ENCODE results near the gene HSD17B7. TPM values are rescaled to one million over a fixed set of nuclear protein-coding genes. Genes with fewer than 3 reads are reported as not detected.

HSD17B7 gene
- total RNA-seq, 1 donor from 2014 or later, result 17.2 TPM

GRCh38 chr1:162823231-162823630 is 32.7 kb downstream of the HSD17B7 start:
- peaks cover 4% of the 10 kb centered on the region for H3K27me3 Mint-ChIP-seq (ENCODE audit: unreplicated experiment)
- no peak for DNase-seq (ENCODE audit: low spot score)
- H3K36me3 Mint-ChIP-seq (ENCODE audit: low read depth, unreplicated experiment), result no peaks in the 10 kb centered on the region
- H3K9me3 Mint-ChIP-seq (ENCODE audit: unreplicated experiment), result no peaks in the 10 kb centered on the region
- no peak overlapping the region for H3K4me3 Mint-ChIP-seq (ENCODE audit: unreplicated experiment)
- no peak overlapping the region for H3K27ac Mint-ChIP-seq (ENCODE audit: unreplicated experiment)
- H3K4me1 Mint-ChIP-seq (ENCODE audit: unreplicated experiment), result peaks cover 11% of the 10 kb centered on the region
- TF ChIP-seq CTCF (IDR thresholded peaks at IDR 0.05; ENCODE audit: unreplicated experiment), result no peak

GRCh38 chr1:162823771-162824525 is 33.4 kb downstream of the HSD17B7 start:
- H3K4me1 Mint-ChIP-seq (ENCODE audit: unreplicated experiment), result peaks cover 11% of the 10 kb centered on the region
- no peak for DNase-seq (ENCODE audit: low spot score)
- no peaks in the 10 kb centered on the region for H3K36me3 Mint-ChIP-seq (ENCODE audit: low read depth, unreplicated experiment)
- H3K27ac Mint-ChIP-seq (ENCODE audit: unreplicated experiment), result no peak overlapping the region
- H3K4me3 Mint-ChIP-seq (ENCODE audit: unreplicated experiment), result no peak overlapping the region
- H3K9me3 Mint-ChIP-seq (ENCODE audit: unreplicated experiment), result no peaks in the 10 kb centered on the region
- peaks cover 4% of the 10 kb centered on the region for H3K27me3 Mint-ChIP-seq (ENCODE audit: unreplicated experiment)
- no peak for TF ChIP-seq CTCF (IDR thresholded peaks at IDR 0.05; ENCODE audit: unreplicated experiment)

GRCh38 chr1:162829268-162829667 is 38.8 kb downstream of the HSD17B7 start:
- no peak for DNase-seq (ENCODE audit: low spot score)
- H3K27me3 Mint-ChIP-seq (ENCODE audit: unreplicated experiment), result peaks cover 4% of the 10 kb centered on the region
- no peak overlapping the region for H3K27ac Mint-ChIP-seq (ENCODE audit: unreplicated experiment)
- no peaks in the 10 kb centered on the region for H3K36me3 Mint-ChIP-seq (ENCODE audit: low read depth, unreplicated experiment)
- TF ChIP-seq CTCF (IDR thresholded peaks at IDR 0.05; ENCODE audit: unreplicated experiment), result no peak
- H3K9me3 Mint-ChIP-seq (ENCODE audit: unreplicated experiment), result no peaks in the 10 kb centered on the region
- H3K4me1 Mint-ChIP-seq (ENCODE audit: unreplicated experiment), result peaks cover 7% of the 10 kb centered on the region
- H3K4me3 Mint-ChIP-seq (ENCODE audit: unreplicated experiment), result no peak overlapping the region

DNA sequence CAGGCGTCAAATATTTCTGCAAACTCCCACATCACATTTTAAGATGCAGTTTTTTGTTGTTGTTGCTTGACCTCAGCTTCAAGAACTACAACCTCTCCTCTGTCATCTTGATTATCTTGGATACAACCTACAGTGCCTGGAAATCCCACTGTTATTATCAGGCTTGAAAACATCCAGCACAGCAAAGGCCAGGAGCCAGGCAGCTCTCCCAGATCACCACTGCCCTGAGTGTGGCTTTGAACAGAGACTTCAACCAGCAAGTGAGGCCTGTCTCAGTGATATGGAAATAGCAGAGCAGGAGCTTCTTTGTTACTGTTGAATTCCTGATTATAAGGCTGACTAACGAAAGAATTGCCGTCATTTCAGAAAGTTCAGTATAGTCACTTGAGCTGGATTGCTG is 42.0 kb downstream of the HSD17B7 start:
- Mint-ChIP-seq H3K27ac (ENCODE audit: unreplicated experiment) (no peak overlapping the region), H3K9me3 (ENCODE audit: unreplicated experiment) (no peaks in the 10 kb centered on the region), H3K27me3 (ENCODE audit: unreplicated experiment) (peaks cover 6% of the 10 kb centered on the region), H3K4me1 (ENCODE audit: unreplicated experiment) (peaks cover 7% of the 10 kb centered on the region), H3K4me3 (ENCODE audit: unreplicated experiment) (no peak overlapping the region), H3K36me3 (ENCODE audit: low read depth, unreplicated experiment) (no peaks in the 10 kb centered on the region)
- no peak for TF ChIP-seq CTCF (IDR thresholded peaks at IDR 0.05; ENCODE audit: unreplicated experiment)
- DNase-seq (ENCODE audit: low spot score), result no peak

GRCh38 chr1:162835157-162835899 is 44.8 kb downstream of the HSD17B7 start:
- no peak overlapping the region for H3K4me3 Mint-ChIP-seq (ENCODE audit: unreplicated experiment)

More at GRCh38 chr1:162835157-162835899, 44.8 kb downstream of the HSD17B7 start:
- DNase-seq (ENCODE audit: low spot score), result no peak
- Mint-ChIP-seq H3K9me3 (ENCODE audit: unreplicated experiment) (no peaks in the 10 kb centered on the region), H3K4me1 (ENCODE audit: unreplicated experiment) (peaks cover 7% of the 10 kb centered on the region), H3K27ac (ENCODE audit: unreplicated experiment) (no peak overlapping the region), H3K36me3 (ENCODE audit: low read depth, unreplicated experiment) (peaks cover 4% of the 10 kb centered on the region), H3K27me3 (ENCODE audit: unreplicated experiment) (peaks cover 6% of the 10 kb centered on the region)
- no peak for TF ChIP-seq CTCF (IDR thresholded peaks at IDR 0.05; ENCODE audit: unreplicated experiment)
